ENCODE data around the gene AFAP1.

Gene AFAP1

GRCh38 chr4:7906171-7906701 is 33.4 kb downstream of the AFAP1 start:
- Histone ChIP-seq H3K9me3 (ENCODE audit: control insufficient read depth, insufficient read depth, low read length) (no peaks in the 10 kb centered on the region), H3K27me3 (ENCODE audit: control insufficient read depth, insufficient read depth, low read length) (no peaks in the 10 kb centered on the region), H3K9ac (ENCODE audit: low read depth, low read length) (peak overlapping the region; percentile 17), H3K36me3 (ENCODE audit: control insufficient read depth, insufficient read depth, low read length) (peaks cover 3% of the 10 kb centered on the region), H3K4me3 (ENCODE audit: low read depth, low read length) (no peak overlapping the region), H3K4me1 (ENCODE audit: control insufficient read depth, insufficient read depth, low read length) (peaks cover 24% of the 10 kb centered on the region)

- no peaks in the 10 kb centered on the region for H3K36me3 ChIP-seq (ENCODE audit: control insufficient read depth, insufficient read depth, low read length)
- H3K9ac ChIP-seq (ENCODE audit: low read depth, low read length): peak overlapping the region; percentile 17
- peaks cover 25% of the 10 kb centered on the region for H3K4me1 ChIP-seq (ENCODE audit: control insufficient read depth, insufficient read depth, low read length)
- no peak overlapping the region for H3K4me3 ChIP-seq (ENCODE audit: low read depth, low read length)
- H3K27me3 ChIP-seq (ENCODE audit: control insufficient read depth, insufficient read depth, low read length): no peaks in the 10 kb centered on the region
- H3K9me3 ChIP-seq (ENCODE audit: control insufficient read depth, insufficient read depth, low read length): no peaks in the 10 kb centered on the region
Observed at GRCh38 chr4:7904952-7905915, 34.4 kb downstream of the AFAP1 start.

- no peak overlapping the region for H3K4me3 ChIP-seq (ENCODE audit: low read depth, low read length)
- no peak overlapping the region for H3K9ac ChIP-seq (ENCODE audit: low read depth, low read length)
- no peaks in the 10 kb centered on the region for H3K27me3 ChIP-seq (ENCODE audit: control insufficient read depth, insufficient read depth, low read length)
- H3K36me3 ChIP-seq (ENCODE audit: control insufficient read depth, insufficient read depth, low read length): no peaks in the 10 kb centered on the region
- H3K9me3 ChIP-seq (ENCODE audit: control insufficient read depth, insufficient read depth, low read length): no peaks in the 10 kb centered on the region
- peaks cover 25% of the 10 kb centered on the region for H3K4me1 ChIP-seq (ENCODE audit: control insufficient read depth, insufficient read depth, low read length)
Observed at GRCh38 chr4:7903791-7904516, 35.7 kb downstream of the AFAP1 start.

GRCh38 chr4:7902826-7903225 is 36.8 kb downstream of the AFAP1 start:
- Histone ChIP-seq H3K4me1 (ENCODE audit: control insufficient read depth, insufficient read depth, low read length) (peaks cover 23% of the 10 kb centered on the region), H3K9ac (ENCODE audit: low read depth, low read length) (no peak overlapping the region), H3K36me3 (ENCODE audit: control insufficient read depth, insufficient read depth, low read length) (no peaks in the 10 kb centered on the region), H3K4me3 (ENCODE audit: low read depth, low read length) (no peak overlapping the region), H3K27me3 (ENCODE audit: control insufficient read depth, insufficient read depth, low read length) (no peaks in the 10 kb centered on the region), H3K9me3 (ENCODE audit: control insufficient read depth, insufficient read depth, low read length) (no peaks in the 10 kb centered on the region)

- H3K9ac ChIP-seq (ENCODE audit: low read depth, low read length): no peak overlapping the region
- H3K36me3 ChIP-seq (ENCODE audit: control insufficient read depth, insufficient read depth, low read length): no peaks in the 10 kb centered on the region
- no peak overlapping the region for H3K4me3 ChIP-seq (ENCODE audit: low read depth, low read length)
- H3K9me3 ChIP-seq (ENCODE audit: control insufficient read depth, insufficient read depth, low read length): no peaks in the 10 kb centered on the region
- H3K27me3 ChIP-seq (ENCODE audit: control insufficient read depth, insufficient read depth, low read length): no peaks in the 10 kb centered on the region
- H3K4me1 ChIP-seq (ENCODE audit: control insufficient read depth, insufficient read depth, low read length): peaks cover 24% of the 10 kb centered on the region
Observed at GRCh38 chr4:7902101-7902553, 37.5 kb downstream of the AFAP1 start.

- H3K9ac ChIP-seq (ENCODE audit: low read depth, low read length): no peak overlapping the region
- no peaks in the 10 kb centered on the region for H3K36me3 ChIP-seq (ENCODE audit: control insufficient read depth, insufficient read depth, low read length)
- H3K27me3 ChIP-seq (ENCODE audit: control insufficient read depth, insufficient read depth, low read length): no peaks in the 10 kb centered on the region
- no peaks in the 10 kb centered on the region for H3K9me3 ChIP-seq (ENCODE audit: control insufficient read depth, insufficient read depth, low read length)
- H3K4me1 ChIP-seq (ENCODE audit: control insufficient read depth, insufficient read depth, low read length): peaks cover 27% of the 10 kb centered on the region
- no peak overlapping the region for H3K4me3 ChIP-seq (ENCODE audit: low read depth, low read length)
Observed at GRCh38 chr4:7901311-7901885, 38.3 kb downstream of the AFAP1 start.

- H3K36me3 ChIP-seq (ENCODE audit: control insufficient read depth, insufficient read depth, low read length): no peaks in the 10 kb centered on the region
- no peaks in the 10 kb centered on the region for H3K9me3 ChIP-seq (ENCODE audit: control insufficient read depth, insufficient read depth, low read length)
- no peak overlapping the region for H3K9ac ChIP-seq (ENCODE audit: low read depth, low read length)
- H3K27me3 ChIP-seq (ENCODE audit: control insufficient read depth, insufficient read depth, low read length): no peaks in the 10 kb centered on the region
- peaks cover 27% of the 10 kb centered on the region for H3K4me1 ChIP-seq (ENCODE audit: control insufficient read depth, insufficient read depth, low read length)
- H3K4me3 ChIP-seq (ENCODE audit: low read depth, low read length): no peak overlapping the region
Observed at GRCh38 chr4:7900334-7900909, 39.2 kb downstream of the AFAP1 start.

- no peaks in the 10 kb centered on the region for H3K36me3 ChIP-seq (ENCODE audit: control insufficient read depth, insufficient read depth, low read length)
- no peaks in the 10 kb centered on the region for H3K9me3 ChIP-seq (ENCODE audit: control insufficient read depth, insufficient read depth, low read length)
- H3K9ac ChIP-seq (ENCODE audit: low read depth, low read length): no peak overlapping the region
- H3K4me3 ChIP-seq (ENCODE audit: low read depth, low read length): no peak overlapping the region
- no peaks in the 10 kb centered on the region for H3K27me3 ChIP-seq (ENCODE audit: control insufficient read depth, insufficient read depth, low read length)
- peaks cover 27% of the 10 kb centered on the region for H3K4me1 ChIP-seq (ENCODE audit: control insufficient read depth, insufficient read depth, low read length)
Observed at GRCh38 chr4:7899184-7899869, 40.3 kb downstream of the AFAP1 start.

- H3K27me3 ChIP-seq (ENCODE audit: control insufficient read depth, insufficient read depth, low read length): no peaks in the 10 kb centered on the region
- no peaks in the 10 kb centered on the region for H3K36me3 ChIP-seq (ENCODE audit: control insufficient read depth, insufficient read depth, low read length)
- peaks cover 27% of the 10 kb centered on the region for H3K4me1 ChIP-seq (ENCODE audit: control insufficient read depth, insufficient read depth, low read length)
- no peaks in the 10 kb centered on the region for H3K9me3 ChIP-seq (ENCODE audit: control insufficient read depth, insufficient read depth, low read length)
- H3K4me3 ChIP-seq (ENCODE audit: low read depth, low read length): no peak overlapping the region
- no peak overlapping the region for H3K9ac ChIP-seq (ENCODE audit: low read depth, low read length)
Observed at GRCh38 chr4:7898385-7898784, 41.3 kb downstream of the AFAP1 start.

GRCh38 chr4:7897811-7898210 is 41.9 kb downstream of the AFAP1 start:
- Histone ChIP-seq H3K4me3 (ENCODE audit: low read depth, low read length) (no peak overlapping the region), H3K36me3 (ENCODE audit: control insufficient read depth, insufficient read depth, low read length) (no peaks in the 10 kb centered on the region), H3K4me1 (ENCODE audit: control insufficient read depth, insufficient read depth, low read length) (peaks cover 27% of the 10 kb centered on the region), H3K27me3 (ENCODE audit: control insufficient read depth, insufficient read depth, low read length) (no peaks in the 10 kb centered on the region), H3K9me3 (ENCODE audit: control insufficient read depth, insufficient read depth, low read length) (no peaks in the 10 kb centered on the region), H3K9ac (ENCODE audit: low read depth, low read length) (no peak overlapping the region)

- no peak overlapping the region for H3K9ac ChIP-seq (ENCODE audit: low read depth, low read length)
- H3K36me3 ChIP-seq (ENCODE audit: control insufficient read depth, insufficient read depth, low read length): no peaks in the 10 kb centered on the region
Observed at GRCh38 chr4:7894677-7895181, 44.9 kb downstream of the AFAP1 start.

More at GRCh38 chr4:7894677-7895181, 44.9 kb downstream of the AFAP1 start:
- Histone ChIP-seq H3K27me3 (ENCODE audit: control insufficient read depth, insufficient read depth, low read length) (no peaks in the 10 kb centered on the region), H3K9me3 (ENCODE audit: control insufficient read depth, insufficient read depth, low read length) (no peaks in the 10 kb centered on the region), H3K4me1 (ENCODE audit: control insufficient read depth, insufficient read depth, low read length) (peaks cover 18% of the 10 kb centered on the region), H3K4me3 (ENCODE audit: low read depth, low read length) (no peak overlapping the region)
